Neuronal stem cell (in vitro differentiated cells): ENCODE results near the gene TAS1R3.

Experiments used
- DNase-seq: peaks from one replicate; pipeline ENCODE4 v3.0.0-alpha.2; 2013; ENCODE audit warnings: low spot score
- H2AFZ ChIP-seq: one replicate; pipeline ENCODE4 v1.6.1; 2013; ENCODE audit warnings: mild to moderate bottlenecking, low read length, inconsistent platforms
- H2AK5ac ChIP-seq: 2 replicates; pipeline ENCODE4 v1.6.1; 2013; ENCODE audit warnings: low read depth, mild to moderate bottlenecking, inconsistent platforms, low read length, moderate library complexity, mixed read lengths
- H2BK120ac ChIP-seq: 2 replicates; pipeline ENCODE4 v1.6.1; 2013; ENCODE audit warnings: low read depth, mild to moderate bottlenecking, inconsistent platforms, low read length, moderate library complexity, mixed read lengths
- H2BK12ac ChIP-seq: one replicate; pipeline ENCODE4 v1.6.1; 2013; ENCODE audit warnings: low read length, inconsistent platforms
- H2BK15ac ChIP-seq: 2 replicates; pipeline ENCODE4 v1.6.1; 2013; ENCODE audit warnings: mild to moderate bottlenecking, low read length, inconsistent platforms, mixed read lengths
- H2BK5ac ChIP-seq: one replicate; pipeline ENCODE4 v1.6.1; 2013; ENCODE audit warnings: inconsistent platforms, mild to moderate bottlenecking, low read length, moderate library complexity
- H3K14ac ChIP-seq: one replicate; pipeline ENCODE4 v1.6.1; 2013; ENCODE audit warnings: low read length, inconsistent platforms
- H3K18ac ChIP-seq: 2 replicates; pipeline ENCODE4 v1.6.1; 2013; ENCODE audit warnings: low read length, inconsistent platforms
- H3K23ac ChIP-seq: 2 replicates; pipeline ENCODE4 v1.6.1; 2013; ENCODE audit warnings: low read depth, mild to moderate bottlenecking, mixed read lengths, low read length, inconsistent platforms; ENCODE audit not compliant: poor library complexity
- H3K27ac ChIP-seq: replicated peaks from 3 replicates; pipeline ENCODE4 v1.5.1; 2013; ENCODE audit warnings: low read length, inconsistent platforms
- H3K27me3 ChIP-seq, 3 experiments: 2 replicates each; pipeline ENCODE4 v1.6.1; 2013; ENCODE audit warnings: low read length in 3 of 3, mild to moderate bottlenecking in 2 of 3, inconsistent platforms in 1 of 3, low read depth in 1 of 3, mixed read lengths in 1 of 3, moderate library complexity in 1 of 3; ENCODE audit not compliant: control insufficient read depth in 3 of 3, insufficient read depth in 3 of 3
- H3K36me3 ChIP-seq, 2 donors: replicated peaks in 1 of 2; 2 replicates each; pipeline ENCODE4 v1.6.1; 2013; ENCODE audit warnings: low read length in 2 of 2; ENCODE audit not compliant: control insufficient read depth in 2 of 2, insufficient read depth in 2 of 2
- H3K4ac ChIP-seq: 2 replicates; pipeline ENCODE4 v1.6.1; 2013; ENCODE audit warnings: inconsistent platforms, mild to moderate bottlenecking, low read length, moderate library complexity
- H3K4me1 ChIP-seq, 2 donors: 1 replicate in 1 of 2; 2 replicates in 1 of 2; pipeline ENCODE4 v1.6.1; 2013; ENCODE audit warnings: low read length in 2 of 2, low read depth in 1 of 2; ENCODE audit not compliant: control insufficient read depth in 2 of 2, insufficient read depth in 1 of 2
- H3K4me2 ChIP-seq: one replicate; pipeline ENCODE4 v1.6.1; 2013; ENCODE audit warnings: mild to moderate bottlenecking, low read length, inconsistent platforms; ENCODE audit not compliant: insufficient read depth, poor library complexity, severe bottlenecking
- H3K4me3 ChIP-seq, 2 donors: 2 replicates each; pipeline ENCODE4 v1.5.1; 2013; ENCODE audit warnings: low read length in 2 of 2, mild to moderate bottlenecking in 2 of 2, inconsistent platforms in 1 of 2, moderate library complexity in 1 of 2
- H3K79me1 ChIP-seq: one replicate; pipeline ENCODE4 v1.6.1; 2013; ENCODE audit warnings: low read depth, mild to moderate bottlenecking, inconsistent platforms, low read length, moderate library complexity
- H3K9ac ChIP-seq: one replicate; pipeline ENCODE4 v1.6.1; 2013; ENCODE audit warnings: mild to moderate bottlenecking, low read depth, low read length, inconsistent platforms; ENCODE audit not compliant: poor library complexity
- H3K9me3 ChIP-seq, 2 donors: replicated peaks in 1 of 2; 2 replicates each; pipeline versions ENCODE3 to v1.6.1; 2013; ENCODE audit warnings: low read length in 2 of 2, mild to moderate bottlenecking in 2 of 2, inconsistent platforms in 1 of 2, low read depth in 1 of 2, mixed read lengths in 1 of 2, moderate library complexity in 1 of 2; ENCODE audit not compliant: control insufficient read depth in 2 of 2, insufficient read depth in 1 of 2
- H4K8ac ChIP-seq: one replicate; pipeline ENCODE4 v1.6.1; 2013; ENCODE audit warnings: low read depth, mild to moderate bottlenecking, inconsistent platforms, low read length, moderate library complexity
- H4K91ac ChIP-seq: one replicate; pipeline ENCODE4 v1.6.1; 2013; ENCODE audit warnings: low read length, low read depth, mild to moderate bottlenecking, inconsistent platforms; ENCODE audit not compliant: poor library complexity
- WGBS, 2 donors: extraction: QIAGEN DNeasy Blood & Tissue Kit; methylation state at CpG; one replicate each; pipeline ENCODE4 v1.1.7; 2013; ENCODE audit warnings: missing lambda C conversion rate in 2 of 2, mixed read lengths in 1 of 2; ENCODE audit not compliant: insufficient read length in 2 of 2, insufficient replicate concordance in 1 of 2; ENCODE audit errors: extremely low coverage in 2 of 2; 5-methylcytosine and 5-hydroxymethylcytosine counted together

The TAS1R3 gene

DNA sequence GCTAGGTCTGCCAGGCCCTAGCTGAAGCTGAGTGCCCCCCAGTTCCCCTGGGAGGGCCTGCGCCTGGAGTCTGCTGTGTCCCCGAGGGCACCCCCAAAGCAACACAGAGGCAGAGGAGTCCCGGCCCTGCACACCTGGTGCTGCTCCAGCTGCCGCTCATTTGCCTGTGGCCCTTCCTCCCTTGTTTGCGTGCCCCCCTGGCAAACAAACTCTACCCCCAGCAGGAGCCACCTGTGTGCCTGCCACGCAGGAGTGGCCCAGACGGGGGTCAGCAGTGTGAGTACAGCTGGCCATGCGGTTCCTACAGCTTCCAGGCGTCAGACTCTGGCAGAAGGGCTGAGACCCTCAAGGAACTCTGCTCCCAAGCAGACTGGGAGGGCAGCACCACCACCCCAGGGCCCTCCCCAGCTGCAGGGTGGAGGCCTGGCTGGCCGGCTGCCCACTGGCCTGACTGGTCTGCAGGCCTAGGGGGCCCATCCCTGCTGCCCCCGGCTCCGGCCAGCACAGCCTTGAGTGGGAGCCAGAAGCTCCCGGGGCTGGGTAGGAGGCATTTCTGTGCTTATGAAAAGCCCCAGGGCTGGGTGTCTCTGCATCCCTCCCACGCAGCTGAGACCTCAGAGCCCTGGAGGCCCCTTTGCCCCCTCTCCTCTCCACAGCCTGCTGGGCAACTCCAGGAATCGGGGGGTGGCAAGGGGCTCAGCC lies 563 bp upstream of the TAS1R3 start:
- Histone ChIP-seq H3K14ac (peak overlapping the region; percentile 82), H3K4me3 (no peak overlapping the region), H3K4ac (no peak overlapping the region), H2AFZ (no peak overlapping the region), H2BK12ac (peak overlapping the region; percentile 6), H3K36me3 (peaks cover 15 to 32% of the 10 kb centered on the region in 2 donors), H4K8ac (peak overlapping the region; percentile 82), H2BK120ac (no peak overlapping the region), H3K4me1 (peaks cover 11 to 12% of the 10 kb centered on the region in 2 donors), H3K23ac (peak overlapping the region; percentile 92), H4K91ac (no peak overlapping the region), H2BK5ac (peak overlapping the region; percentile 53), H3K27ac (no peak overlapping the region), H3K4me2 (no peak overlapping the region), H2AK5ac (no peak overlapping the region), H3K18ac (peak overlapping the region; percentile 76), H3K9ac (peak overlapping the region; percentile 80), H3K79me1 (peaks cover 18% of the 10 kb centered on the region), H3K27me3 (peaks cover 0 to 2% (median 0%) of the 10 kb centered on the region in 3 experiments), H3K9me3 (peaks cover 0 to 9% of the 10 kb centered on the region in 2 donors), H2BK15ac (peak overlapping the region; percentile 37)
- no CpG with 5 or more reads among the region's 15 CpGs for whole genome bisulfite sequencing, 2 donors
- no peak for DNase-seq

DNA sequence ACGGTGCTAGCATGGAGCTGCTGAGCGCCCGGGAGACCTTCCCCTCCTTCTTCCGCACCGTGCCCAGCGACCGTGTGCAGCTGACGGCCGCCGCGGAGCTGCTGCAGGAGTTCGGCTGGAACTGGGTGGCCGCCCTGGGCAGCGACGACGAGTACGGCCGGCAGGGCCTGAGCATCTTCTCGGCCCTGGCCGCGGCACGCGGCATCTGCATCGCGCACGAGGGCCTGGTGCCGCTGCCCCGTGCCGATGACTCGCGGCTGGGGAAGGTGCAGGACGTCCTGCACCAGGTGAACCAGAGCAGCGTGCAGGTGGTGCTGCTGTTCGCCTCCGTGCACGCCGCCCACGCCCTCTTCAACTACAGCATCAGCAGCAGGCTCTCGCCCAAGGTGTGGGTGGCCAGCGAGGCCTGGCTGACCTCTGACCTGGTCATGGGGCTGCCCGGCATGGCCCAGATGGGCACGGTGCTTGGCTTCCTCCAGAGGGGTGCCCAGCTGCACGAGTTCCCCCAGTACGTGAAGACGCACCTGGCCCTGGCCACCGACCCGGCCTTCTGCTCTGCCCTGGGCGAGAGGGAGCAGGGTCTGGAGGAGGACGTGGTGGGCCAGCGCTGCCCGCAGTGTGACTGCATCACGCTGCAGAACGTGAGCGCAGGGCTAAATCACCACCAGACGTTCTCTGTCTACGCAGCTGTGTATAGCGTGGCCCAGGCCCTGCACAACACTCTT lies 1.1 kb downstream of the TAS1R3 start:
- H2BK120ac ChIP-seq = no peak overlapping the region
- H2AK5ac ChIP-seq = no peak overlapping the region
- H3K27me3 ChIP-seq = peaks cover 0 to 2% (median 0%) of the 10 kb centered on the region in 3 experiments
- H3K4me2 ChIP-seq = no peak overlapping the region
- H2AFZ ChIP-seq = no peak overlapping the region
- peak overlapping the region; percentile 6 for H2BK12ac ChIP-seq
- H3K79me1 ChIP-seq = peaks cover 14% of the 10 kb centered on the region
- H3K14ac ChIP-seq = peak overlapping the region; percentile 38
- peaks cover 8 to 11% of the 10 kb centered on the region in 2 donors for H3K4me1 ChIP-seq
- peak overlapping the region; percentile 70 for H3K9ac ChIP-seq
- H3K4ac ChIP-seq = peak overlapping the region; percentile 53
- H3K4me3 ChIP-seq = no peak overlapping the region
- no peak overlapping the region for H4K91ac ChIP-seq
- H3K9me3 ChIP-seq = peaks cover 0 to 9% of the 10 kb centered on the region in 2 donors
- no CpG with 5 or more reads among the region's 57 CpGs for WGBS, 2 donors
- no peak overlapping the region for H2BK15ac ChIP-seq
- peaks cover 13 to 28% of the 10 kb centered on the region in 2 donors for H3K36me3 ChIP-seq
- H3K18ac ChIP-seq = no peak overlapping the region
- peak overlapping the region; percentile 43 for H4K8ac ChIP-seq
- peak overlapping the region; percentile 13 for H2BK5ac ChIP-seq
- H3K23ac ChIP-seq = peak overlapping the region; percentile 99
- DNase-seq = no peak
- no peak overlapping the region for H3K27ac ChIP-seq

DNA sequence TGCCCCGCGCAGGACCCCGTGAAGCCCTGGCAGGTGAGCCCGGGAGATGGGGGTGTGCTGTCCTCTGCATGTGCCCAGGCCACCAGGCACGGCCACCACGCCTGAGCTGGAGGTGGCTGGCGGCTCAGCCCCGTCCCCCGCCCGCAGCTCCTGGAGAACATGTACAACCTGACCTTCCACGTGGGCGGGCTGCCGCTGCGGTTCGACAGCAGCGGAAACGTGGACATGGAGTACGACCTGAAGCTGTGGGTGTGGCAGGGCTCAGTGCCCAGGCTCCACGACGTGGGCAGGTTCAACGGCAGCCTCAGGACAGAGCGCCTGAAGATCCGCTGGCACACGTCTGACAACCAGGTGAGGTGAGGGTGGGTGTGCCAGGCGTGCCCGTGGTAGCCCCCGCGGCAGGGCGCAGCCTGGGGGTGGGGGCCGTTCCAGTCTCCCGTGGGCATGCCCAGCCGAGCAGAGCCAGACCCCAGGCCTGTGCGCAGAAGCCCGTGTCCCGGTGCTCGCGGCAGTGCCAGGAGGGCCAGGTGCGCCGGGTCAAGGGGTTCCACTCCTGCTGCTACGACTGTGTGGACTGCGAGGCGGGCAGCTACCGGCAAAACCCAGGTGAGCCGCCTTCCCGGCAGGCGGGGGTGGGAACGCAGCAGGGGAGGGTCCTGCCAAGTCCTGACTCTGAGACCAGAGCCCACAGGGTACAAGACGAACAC lies 1.8 kb downstream of the TAS1R3 start:
- no peak overlapping the region for H3K27ac ChIP-seq
- H4K8ac ChIP-seq = peak overlapping the region; percentile 4
- peak overlapping the region in 1 of 2 donors; percentile 44 for H3K4me3 ChIP-seq
- peaks cover 12 to 25% of the 10 kb centered on the region in 2 donors for H3K36me3 ChIP-seq
- H3K4me1 ChIP-seq = peaks cover 8 to 11% of the 10 kb centered on the region in 2 donors
- WGBS, 2 donors = no CpG with 5 or more reads among the region's 48 CpGs
- H3K14ac ChIP-seq = no peak overlapping the region
- no peak overlapping the region for H2BK12ac ChIP-seq
- H3K9me3 ChIP-seq = peaks cover 0 to 9% of the 10 kb centered on the region in 2 donors
- H2BK120ac ChIP-seq = no peak overlapping the region
- no peak overlapping the region for H4K91ac ChIP-seq
- no peak overlapping the region for H2AFZ ChIP-seq
- no peak overlapping the region for H2AK5ac ChIP-seq
- H3K9ac ChIP-seq = peak overlapping the region; percentile 12
- H3K23ac ChIP-seq = peak overlapping the region; percentile 99
- DNase-seq = no peak
- no peak overlapping the region for H3K18ac ChIP-seq
- no peak overlapping the region for H2BK5ac ChIP-seq
- no peak overlapping the region for H3K4ac ChIP-seq
- H3K79me1 ChIP-seq = peaks cover 14% of the 10 kb centered on the region
- no peak overlapping the region for H3K4me2 ChIP-seq
- no peak overlapping the region for H2BK15ac ChIP-seq
- H3K27me3 ChIP-seq = peaks cover 0 to 2% (median 0%) of the 10 kb centered on the region in 3 experiments
